Body of pancreas (tissue), 4 donors: Measurements from ENCODE around the gene PRCC.

Experiments
- POLR2A ChIP-seq, 3 donors: fragments of 450-650 bp; IDR thresholded peaks; one replicate each; pipeline ENCODE4 v1.6.1; 2016; ENCODE audit warnings: antibody characterized with exemption in 3 of 3, mild to moderate bottlenecking in 2 of 3
- TF ChIP-seq, protein P1 (sequence below), 7 experiments: fragments of 450-650 bp in 4 of 7; fragments of 200-600 bp in 3 of 7; sonication (generic) in 3 of 7; IDR thresholded peaks; one replicate each; pipeline ENCODE4 v1.5.1; 2016 to 2019; ENCODE audit warnings: antibody characterized with exemption in 7 of 7

DNA sequence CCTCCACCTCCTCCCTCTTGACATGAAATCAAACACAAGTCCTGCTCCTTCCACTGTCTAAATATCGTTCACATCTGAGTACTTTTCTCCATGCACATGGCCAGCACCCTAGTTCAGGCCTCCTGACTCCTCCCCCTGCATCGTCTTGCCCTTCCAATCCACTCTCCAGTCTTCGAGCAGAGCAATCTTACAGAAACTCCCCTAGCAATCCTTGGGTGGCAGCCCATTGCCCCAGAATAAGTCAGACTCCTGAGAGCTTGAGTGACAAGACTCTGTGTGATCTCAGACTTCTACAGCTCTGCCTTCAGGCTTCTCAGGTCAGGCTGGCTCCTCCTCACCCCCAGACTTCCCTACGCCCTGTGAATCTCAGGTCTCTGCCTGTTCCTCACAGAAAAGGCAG, 43.8 kb downstream of the PRCC start:
- TF ChIP-seq, protein P1, sequence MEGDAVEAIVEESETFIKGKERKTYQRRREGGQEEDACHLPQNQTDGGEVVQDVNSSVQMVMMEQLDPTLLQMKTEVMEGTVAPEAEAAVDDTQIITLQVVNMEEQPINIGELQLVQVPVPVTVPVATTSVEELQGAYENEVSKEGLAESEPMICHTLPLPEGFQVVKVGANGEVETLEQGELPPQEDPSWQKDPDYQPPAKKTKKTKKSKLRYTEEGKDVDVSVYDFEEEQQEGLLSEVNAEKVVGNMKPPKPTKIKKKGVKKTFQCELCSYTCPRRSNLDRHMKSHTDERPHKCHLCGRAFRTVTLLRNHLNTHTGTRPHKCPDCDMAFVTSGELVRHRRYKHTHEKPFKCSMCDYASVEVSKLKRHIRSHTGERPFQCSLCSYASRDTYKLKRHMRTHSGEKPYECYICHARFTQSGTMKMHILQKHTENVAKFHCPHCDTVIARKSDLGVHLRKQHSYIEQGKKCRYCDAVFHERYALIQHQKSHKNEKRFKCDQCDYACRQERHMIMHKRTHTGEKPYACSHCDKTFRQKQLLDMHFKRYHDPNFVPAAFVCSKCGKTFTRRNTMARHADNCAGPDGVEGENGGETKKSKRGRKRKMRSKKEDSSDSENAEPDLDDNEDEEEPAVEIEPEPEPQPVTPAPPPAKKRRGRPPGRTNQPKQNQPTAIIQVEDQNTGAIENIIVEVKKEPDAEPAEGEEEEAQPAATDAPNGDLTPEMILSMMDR (IDR thresholded peaks at IDR 0.05), result no peak
- TF ChIP-seq POLR2A (IDR thresholded peaks at IDR 0.05), result no peak
